Immature natural killer cell (primary cell): ENCODE data around the gene UBAC2. TPM values are rescaled to one million over a fixed set of nuclear protein-coding genes. Genes with fewer than 3 reads are reported as not detected.
A peak's percentile ranks its signal among the peaks of the same experiment; 100 is the strongest.

Experiments used
- DNase-seq, 3 donors: peaks; one replicate each; pipeline ENCODE4 v3.0.0; 2022; ENCODE audit warnings: mixed read lengths in 1 of 3
- H3K27ac Mint-ChIP-seq, 6 donors: one replicate each; pipeline ENCODE4 v1.8.0; 2020; ENCODE audit warnings: mixed read lengths in 6 of 6, mild to moderate bottlenecking in 5 of 6, inconsistent platforms in 4 of 6, moderate library complexity in 3 of 6
- H3K27me3 Mint-ChIP-seq, 3 donors: one replicate each; pipeline ENCODE4 v1.8.0; 2020 to 2021; ENCODE audit warnings: low read depth in 3 of 3, mild to moderate bottlenecking in 3 of 3, mixed read lengths in 3 of 3, moderate library complexity in 3 of 3, inconsistent platforms in 1 of 3
- H3K36me3 Mint-ChIP-seq, 3 donors: one replicate each; pipeline ENCODE4 v1.8.0; 2020; ENCODE audit warnings: mixed read lengths in 3 of 3, inconsistent platforms in 2 of 3, mild to moderate bottlenecking in 2 of 3
- H3K4me1 Mint-ChIP-seq, 2 donors: one replicate each; pipeline ENCODE4 v1.8.0; 2020; ENCODE audit warnings: inconsistent platforms in 2 of 2, mild to moderate bottlenecking in 2 of 2, mixed read lengths in 2 of 2, moderate library complexity in 1 of 2
- H3K4me3 Mint-ChIP-seq, 5 donors: one replicate each; pipeline ENCODE4 v1.8.0; 2020; ENCODE audit warnings: mild to moderate bottlenecking in 5 of 5, mixed read lengths in 5 of 5, inconsistent platforms in 3 of 5, moderate library complexity in 3 of 5
- H3K9me3 Mint-ChIP-seq, 6 donors: one replicate each; pipeline ENCODE4 v1.8.0; 2020; ENCODE audit warnings: mild to moderate bottlenecking in 6 of 6, mixed read lengths in 6 of 6, inconsistent platforms in 4 of 6, moderate library complexity in 3 of 6
- polyA plus RNA-seq, 3 donors: library from polyadenylated mRNA; unstranded; fragments of 300-500 nt; fragmentation: Illumina TruSeq; gene quantifications; one replicate each; pipeline ENCODE4 v1.2.3, GENCODE V29; 2021

UBAC2 gene
- polyA plus RNA-seq, 3 donors from 2014 or later: 114 to 130 (median 115) TPM

DNA sequence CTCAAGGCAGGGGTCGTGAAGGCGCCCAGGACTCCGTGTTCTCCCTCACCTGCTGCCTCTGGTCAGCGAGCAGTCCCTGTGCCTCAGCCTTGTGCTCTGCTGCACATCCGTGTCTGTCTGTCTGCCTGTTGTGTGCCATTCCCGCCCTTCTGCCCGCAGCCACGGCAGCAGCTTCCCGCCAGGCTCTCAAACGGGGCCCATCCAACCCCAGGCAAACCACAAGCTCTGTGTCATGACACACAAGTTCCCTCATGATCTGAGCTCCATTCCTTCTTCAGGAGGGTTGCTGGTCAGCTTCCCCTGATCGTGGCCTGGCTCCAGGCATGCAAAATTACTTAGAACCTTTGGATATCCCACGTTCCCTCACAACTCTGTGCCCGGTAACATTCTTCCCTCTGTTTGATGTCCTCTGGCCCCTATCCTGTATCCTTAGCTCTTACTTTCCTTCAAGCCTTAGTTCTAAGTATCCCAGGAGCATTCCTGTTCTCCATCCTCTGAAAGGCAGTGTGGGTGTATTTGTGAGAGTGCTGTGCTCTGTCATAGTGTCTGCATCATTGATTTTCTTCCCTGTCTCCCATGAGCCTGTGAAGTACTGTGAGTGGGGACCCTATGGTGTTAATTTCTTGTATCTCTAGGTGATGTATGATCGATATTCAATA is 103.3 kb downstream of the UBAC2 start:
- Mint-ChIP-seq H3K9me3 (no peaks in the 10 kb centered on the region), H3K4me1 (peaks cover 77 to 96% of the 10 kb centered on the region in 2 donors), H3K27me3 (peaks cover 2 to 5% (median 2%) of the 10 kb centered on the region in 3 donors), H3K27ac (peak overlapping the region; percentile 1 to 82 (median 74)), H3K36me3 (peaks cover 5 to 27% (median 11%) of the 10 kb centered on the region in 3 donors), H3K4me3 (peak overlapping the region; percentile 50 to 82 (median 68))
- no peak for DNase-seq

DNA sequence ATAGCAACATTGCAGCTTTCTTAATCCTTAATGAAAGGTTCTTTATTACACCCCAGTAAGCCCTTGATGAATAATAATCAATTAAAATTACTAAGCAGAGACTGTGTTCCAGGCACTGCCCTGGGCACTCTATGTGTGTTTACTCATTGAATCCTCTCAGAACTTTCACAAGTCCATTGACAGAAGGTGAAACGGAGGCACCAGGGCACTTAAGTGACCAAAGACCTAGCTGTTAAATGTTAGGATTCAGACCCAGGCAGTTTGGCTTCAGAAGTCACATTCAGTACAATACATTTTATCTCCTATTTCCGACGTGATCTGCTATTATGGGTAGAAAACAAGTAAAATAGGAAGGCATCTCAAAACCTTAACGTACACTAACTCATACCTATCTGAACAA is 103.9 kb downstream of the UBAC2 start:
- Mint-ChIP-seq H3K4me3 (peak overlapping the region; percentile 50 to 82 (median 68)), H3K36me3 (peaks cover 5 to 24% (median 8%) of the 10 kb centered on the region in 3 donors), H3K27ac (peak overlapping the region; percentile 65 to 82 (median 74)), H3K9me3 (no peaks in the 10 kb centered on the region), H3K4me1 (peaks cover 74 to 91% of the 10 kb centered on the region in 2 donors), H3K27me3 (peaks cover 0 to 2% (median 2%) of the 10 kb centered on the region in 3 donors)
- no peak for DNase-seq

DNA sequence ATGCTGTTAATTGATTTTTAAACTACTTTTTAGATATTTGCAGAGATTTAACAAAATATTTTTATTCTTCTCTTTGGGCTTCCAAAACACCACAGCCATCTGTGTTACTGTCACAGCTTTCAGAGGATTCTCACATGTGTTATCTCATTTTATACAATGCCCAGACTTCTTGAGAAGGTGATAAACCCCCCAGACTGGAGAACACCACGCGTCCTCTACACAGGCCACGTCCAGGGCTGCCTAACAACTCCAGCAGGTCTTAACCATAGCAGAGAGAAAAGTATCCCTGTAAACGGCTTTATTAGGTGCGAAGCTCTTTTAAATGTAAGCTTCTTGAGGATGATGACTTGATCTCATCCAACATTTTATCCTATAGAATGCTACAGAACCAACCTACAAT is 104.5 kb downstream of the UBAC2 start:
- H3K27me3 Mint-ChIP-seq: peaks cover 0 to 2% (median 2%) of the 10 kb centered on the region in 3 donors
- H3K4me3 Mint-ChIP-seq: peak overlapping the region; percentile 6 to 82 (median 60)
- H3K27ac Mint-ChIP-seq: peak overlapping the region in 4 of 6 donors; percentile 49 to 83 (median 60)
- DNase-seq: no peak
- H3K36me3 Mint-ChIP-seq: peaks cover 5 to 24% (median 8%) of the 10 kb centered on the region in 3 donors
- peaks cover 69 to 85% of the 10 kb centered on the region in 2 donors for H3K4me1 Mint-ChIP-seq
- H3K9me3 Mint-ChIP-seq: no peaks in the 10 kb centered on the region

DNA sequence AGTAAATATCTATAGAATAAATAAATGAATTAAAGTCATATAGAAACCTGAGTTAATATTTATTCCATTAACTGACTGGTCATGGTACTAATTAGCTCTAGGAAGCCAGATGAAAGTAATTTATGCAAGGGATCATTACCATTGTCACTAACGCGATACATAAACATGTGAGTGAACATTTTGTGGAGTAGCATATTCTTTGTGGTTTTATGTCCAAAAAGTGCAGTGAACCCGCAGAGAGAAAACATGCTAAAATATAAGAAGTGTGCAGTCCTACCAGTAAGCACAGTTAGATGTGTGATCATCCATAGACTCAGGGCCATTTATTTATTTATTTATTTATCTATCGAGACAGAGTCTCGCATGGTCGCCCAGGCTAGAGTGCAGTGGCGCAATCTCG is 104.9 kb downstream of the UBAC2 start:
- DNase-seq: no peak
- H3K36me3 Mint-ChIP-seq: peaks cover 5 to 21% (median 8%) of the 10 kb centered on the region in 3 donors
- H3K4me1 Mint-ChIP-seq: peaks cover 65 to 81% of the 10 kb centered on the region in 2 donors
- H3K9me3 Mint-ChIP-seq: no peaks in the 10 kb centered on the region
- H3K27ac Mint-ChIP-seq: peak overlapping the region in 4 of 6 donors; percentile 63 to 92 (median 74)
- peaks cover 0 to 2% (median 2%) of the 10 kb centered on the region in 3 donors for H3K27me3 Mint-ChIP-seq
- H3K4me3 Mint-ChIP-seq: peak overlapping the region; percentile 65 to 82 (median 78)

DNA sequence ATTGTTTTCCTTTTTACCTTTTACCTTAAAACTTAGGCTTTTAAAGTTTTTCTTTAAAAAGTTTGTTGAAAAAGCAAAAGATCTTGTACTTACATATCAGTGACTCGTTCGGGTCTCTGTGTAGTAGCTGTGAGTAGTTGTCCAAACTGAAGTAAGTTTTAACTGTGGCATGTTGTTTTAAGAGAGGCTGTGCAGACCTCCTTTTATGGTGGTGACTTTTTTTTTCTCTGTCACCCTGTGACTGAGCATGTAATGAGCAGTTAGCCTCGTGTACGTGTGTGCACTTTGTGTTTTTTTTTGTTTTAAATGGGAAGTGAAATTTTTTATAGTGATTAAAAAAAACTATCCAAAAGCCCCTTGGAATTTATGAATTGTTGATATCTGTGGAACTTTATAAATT is 106.6 kb downstream of the UBAC2 start, which contains the start of gene GPR183:
Gene GPR183 (minus strand): TSS at position 153 of the 400 bp plus-strand sequence. CDS start 11,254 bp downstream, outside the sequence.
- Mint-ChIP-seq H3K36me3 (peaks cover 5 to 23% (median 5%) of the 10 kb centered on the region in 3 donors), H3K4me1 (peaks cover 56 to 77% of the 10 kb centered on the region in 2 donors), H3K27me3 (peaks cover 0 to 2% (median 2%) of the 10 kb centered on the region in 3 donors), H3K9me3 (no peaks in the 10 kb centered on the region), H3K4me3 (peak within 1 kb of the TSS; percentile 71 to 82 (median 78)), H3K27ac (peak within 1 kb of the TSS; percentile 66 to 92 (median 82))
- peak in 2 of 3 donors; percentile 40 to 52 for DNase-seq

DNA sequence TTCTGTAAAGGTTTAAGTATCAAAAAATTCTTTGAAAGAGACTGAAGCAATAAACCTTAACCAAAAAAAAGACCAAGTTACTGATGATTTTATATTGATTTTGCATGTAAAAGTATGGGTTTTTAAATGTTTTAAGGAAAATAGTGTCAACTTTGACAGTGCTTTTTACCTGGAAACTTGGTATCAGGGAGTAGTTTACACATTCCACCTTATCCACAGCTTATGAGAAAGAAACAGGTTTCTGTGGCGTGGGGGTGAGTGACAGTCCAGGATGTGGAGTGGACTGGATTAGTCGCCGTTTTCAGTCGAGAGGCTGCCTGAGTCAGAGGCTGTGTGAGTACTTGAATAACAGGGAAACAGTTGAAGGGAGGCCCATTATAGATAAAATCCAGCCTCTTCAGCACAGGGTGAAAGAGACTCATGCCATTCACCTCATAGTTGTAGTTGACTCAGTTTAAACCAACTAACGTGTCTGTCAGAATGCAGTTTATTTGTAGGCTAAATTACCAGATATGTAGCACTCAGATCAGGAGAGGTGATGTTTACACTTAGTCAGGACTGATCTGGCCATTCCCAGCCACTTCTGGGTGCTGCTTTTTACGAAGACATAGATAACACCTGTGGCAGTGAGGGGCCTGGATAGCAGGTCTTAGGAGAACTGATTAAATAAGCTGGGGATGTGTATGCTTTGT is 107.1 kb downstream of the UBAC2 start:
- DNase-seq: peak in 1 of 3 donors; percentile 18
- H3K9me3 Mint-ChIP-seq: no peaks in the 10 kb centered on the region
- H3K27me3 Mint-ChIP-seq: peaks cover 0 to 2% (median 2%) of the 10 kb centered on the region in 3 donors
- peak overlapping the region; percentile 70 to 82 (median 78) for H3K4me3 Mint-ChIP-seq
- H3K36me3 Mint-ChIP-seq: peaks cover 5 to 23% (median 5%) of the 10 kb centered on the region in 3 donors
- H3K27ac Mint-ChIP-seq: peak overlapping the region; percentile 66 to 87 (median 80)
- peaks cover 55 to 77% of the 10 kb centered on the region in 2 donors for H3K4me1 Mint-ChIP-seq

DNA sequence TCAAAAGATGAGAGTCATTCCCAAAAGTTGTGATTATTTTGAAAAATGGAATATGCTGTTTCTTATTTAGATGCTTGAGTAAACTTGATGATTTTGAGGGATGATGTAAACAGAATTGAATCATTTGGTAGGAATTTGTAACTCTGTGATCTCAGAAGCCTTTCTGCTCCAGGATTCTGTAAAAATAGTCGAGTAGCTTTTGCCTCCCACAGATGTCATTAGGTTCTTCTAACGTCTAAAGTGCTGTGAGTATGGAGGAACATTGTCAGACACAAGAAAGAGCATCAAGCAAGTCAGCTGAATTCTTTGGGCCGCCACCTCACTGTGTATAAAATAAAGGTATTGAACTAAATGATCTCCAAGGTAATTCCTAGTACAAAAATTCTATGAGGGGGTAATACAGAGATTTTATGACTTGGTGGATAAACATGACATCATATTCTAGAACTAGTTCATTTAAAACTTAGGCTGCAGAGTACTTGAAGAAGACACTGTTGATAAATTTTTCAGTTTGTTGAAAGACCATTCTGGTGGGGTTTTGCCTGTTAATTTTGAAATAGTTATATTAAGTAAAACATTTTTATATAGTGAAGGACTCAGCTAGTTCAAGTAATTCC is 107.9 kb downstream of the UBAC2 start:
- Mint-ChIP-seq H3K4me3 (no peak overlapping the region), H3K27me3 (peaks cover 0 to 3% (median 2%) of the 10 kb centered on the region in 3 donors), H3K9me3 (no peaks in the 10 kb centered on the region), H3K27ac (peak overlapping the region in 3 of 6 donors; percentile 49 to 78 (median 70)), H3K4me1 (peaks cover 54 to 77% of the 10 kb centered on the region in 2 donors), H3K36me3 (peaks cover 5 to 21% (median 5%) of the 10 kb centered on the region in 3 donors)
- DNase-seq: no peak

DNA sequence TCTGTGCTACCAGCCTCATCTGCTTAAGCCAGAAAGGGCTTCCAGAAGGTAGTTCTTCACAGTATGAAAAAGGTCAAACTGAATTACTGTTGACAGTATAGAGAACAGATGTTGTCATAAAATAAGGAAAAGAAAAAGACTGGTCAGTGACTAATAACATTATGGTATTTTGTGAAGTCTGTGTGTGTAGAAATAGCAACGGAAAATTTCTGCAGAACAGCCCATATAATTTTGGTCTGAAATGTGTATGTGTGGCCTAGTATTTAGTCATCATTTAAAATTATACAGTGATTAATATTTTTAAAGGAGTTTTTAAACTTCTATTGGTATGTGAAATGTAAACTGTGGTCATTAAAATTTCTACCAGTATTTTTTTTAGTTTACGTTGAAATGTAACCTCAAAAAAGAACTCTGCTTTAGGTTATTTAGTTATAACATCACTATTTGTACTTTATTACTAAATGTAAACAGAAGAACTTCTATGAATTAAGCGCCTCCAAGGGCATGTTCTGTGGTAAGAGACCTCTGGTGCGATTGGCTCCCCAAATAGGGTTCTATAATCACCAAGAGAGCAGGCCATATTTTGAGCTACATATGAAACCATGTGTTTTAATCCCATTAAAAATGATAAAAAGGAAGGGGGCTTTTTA is 109.9 kb downstream of the UBAC2 start:
- DNase-seq: no peak
- peak overlapping the region in 1 of 6 donors; percentile 48 for H3K27ac Mint-ChIP-seq
- H3K9me3 Mint-ChIP-seq: no peaks in the 10 kb centered on the region
- peaks cover 0 to 3% (median 2%) of the 10 kb centered on the region in 3 donors for H3K27me3 Mint-ChIP-seq
- peaks cover 5 to 22% (median 5%) of the 10 kb centered on the region in 3 donors for H3K36me3 Mint-ChIP-seq
- H3K4me1 Mint-ChIP-seq: peaks cover 53 to 77% of the 10 kb centered on the region in 2 donors
- no peak overlapping the region for H3K4me3 Mint-ChIP-seq

DNA sequence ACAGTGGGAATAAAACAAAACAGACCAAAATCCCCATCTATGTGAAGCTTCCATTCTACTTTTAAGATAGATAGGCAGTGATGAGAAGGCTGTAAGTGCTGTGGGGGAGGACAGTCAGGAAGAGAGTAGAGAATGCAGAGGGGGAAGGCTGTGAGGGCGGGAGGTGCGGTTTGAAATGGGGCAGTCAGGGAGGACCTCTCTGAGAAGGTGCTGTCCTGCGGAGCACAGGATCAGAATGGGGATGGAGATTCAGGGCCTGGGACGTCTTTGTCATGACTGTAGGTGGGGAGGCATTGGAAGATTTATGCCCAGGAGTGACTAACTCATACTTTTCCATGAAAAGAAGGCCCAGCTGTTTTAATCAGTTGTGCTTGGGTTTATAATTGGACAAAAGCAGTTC is 110.5 kb downstream of the UBAC2 start:
- no peaks in the 10 kb centered on the region for H3K9me3 Mint-ChIP-seq
- no peak overlapping the region for H3K4me3 Mint-ChIP-seq

DNA sequence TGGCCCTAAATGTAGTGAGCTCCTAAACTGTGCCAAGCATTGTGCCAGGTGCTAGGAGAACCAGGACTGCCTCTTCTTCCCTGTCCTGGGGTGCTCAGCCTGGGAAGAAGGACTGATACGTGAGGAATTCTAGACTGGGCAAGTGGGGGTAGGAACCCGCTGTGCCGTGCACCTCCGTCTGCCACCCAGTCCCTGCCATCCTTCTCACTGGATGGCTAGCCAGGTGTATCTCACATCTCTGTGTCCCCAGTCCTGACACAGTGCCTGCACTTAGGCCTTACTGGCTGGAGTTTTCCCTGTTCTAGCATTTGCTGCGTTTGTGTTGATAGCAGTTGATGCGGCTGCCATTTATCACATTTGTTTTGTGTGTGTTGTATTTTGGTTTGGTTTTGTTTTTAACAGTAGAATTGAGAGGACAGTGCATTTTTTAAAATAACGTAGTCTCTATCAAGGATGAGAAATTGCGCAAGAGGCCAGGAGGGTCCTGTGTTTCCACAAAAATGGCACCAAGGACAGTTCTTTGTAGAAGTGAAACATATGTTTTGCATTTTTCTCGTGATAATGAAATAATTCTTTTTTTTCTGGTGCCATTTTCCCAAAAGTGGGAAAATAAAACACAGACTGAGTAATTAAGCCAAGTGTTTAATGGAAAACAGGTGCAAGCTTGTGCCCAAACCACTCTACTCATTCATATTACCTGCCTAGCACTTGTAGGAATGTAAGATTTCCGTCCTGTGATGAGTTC is 111.3 kb downstream of the UBAC2 start:
- no peak for DNase-seq
- peaks cover 45 to 73% of the 10 kb centered on the region in 2 donors for H3K4me1 Mint-ChIP-seq
- peaks cover 6 to 29% (median 12%) of the 10 kb centered on the region in 3 donors for H3K36me3 Mint-ChIP-seq
- no peaks in the 10 kb centered on the region for H3K9me3 Mint-ChIP-seq
- no peak overlapping the region for H3K4me3 Mint-ChIP-seq
- peaks cover 0 to 1% (median 0%) of the 10 kb centered on the region in 3 donors for H3K27me3 Mint-ChIP-seq
- H3K27ac Mint-ChIP-seq: peak overlapping the region in 2 of 6 donors; percentile 3 to 14

More for the DNA sequence above, 110.5 kb downstream of the UBAC2 start:
- Mint-ChIP-seq H3K36me3 (peaks cover 5 to 22% (median 5%) of the 10 kb centered on the region in 3 donors), H3K4me1 (peaks cover 49 to 73% of the 10 kb centered on the region in 2 donors), H3K27me3 (peaks cover 0 to 3% (median 0%) of the 10 kb centered on the region in 3 donors), H3K27ac (peak overlapping the region in 3 of 6 donors; percentile 31 to 62 (median 43))
- no peak for DNase-seq

DNA sequence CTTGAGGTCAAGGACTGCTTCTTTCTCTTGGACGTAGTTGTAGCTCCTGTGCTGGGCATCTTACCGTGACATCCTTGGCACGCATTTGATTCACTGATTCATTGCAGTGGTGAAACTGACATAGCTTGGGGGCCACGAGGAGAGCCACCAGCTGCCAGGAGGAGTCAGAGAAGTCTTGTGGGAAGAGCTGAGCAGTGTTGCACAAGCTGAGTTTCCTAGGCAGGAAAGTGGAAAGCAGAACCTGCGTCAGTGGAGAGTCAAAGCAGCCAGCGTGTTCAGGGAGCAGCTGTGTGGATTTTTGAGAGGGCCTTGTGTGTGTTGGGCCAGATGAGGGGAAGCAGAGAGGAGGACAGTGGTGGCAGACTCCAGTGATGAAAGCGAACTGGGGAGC is 111.8 kb downstream of the UBAC2 start:
- Mint-ChIP-seq H3K27me3 (peaks cover 0 to 1% (median 0%) of the 10 kb centered on the region in 3 donors), H3K4me1 (peaks cover 39 to 71% of the 10 kb centered on the region in 2 donors), H3K4me3 (peak overlapping the region in 1 of 5 donors; percentile 11), H3K36me3 (peaks cover 12 to 35% (median 16%) of the 10 kb centered on the region in 3 donors), H3K9me3 (no peaks in the 10 kb centered on the region), H3K27ac (peak overlapping the region in 5 of 6 donors; percentile 3 to 77 (median 60))
- DNase-seq: no peak

DNA sequence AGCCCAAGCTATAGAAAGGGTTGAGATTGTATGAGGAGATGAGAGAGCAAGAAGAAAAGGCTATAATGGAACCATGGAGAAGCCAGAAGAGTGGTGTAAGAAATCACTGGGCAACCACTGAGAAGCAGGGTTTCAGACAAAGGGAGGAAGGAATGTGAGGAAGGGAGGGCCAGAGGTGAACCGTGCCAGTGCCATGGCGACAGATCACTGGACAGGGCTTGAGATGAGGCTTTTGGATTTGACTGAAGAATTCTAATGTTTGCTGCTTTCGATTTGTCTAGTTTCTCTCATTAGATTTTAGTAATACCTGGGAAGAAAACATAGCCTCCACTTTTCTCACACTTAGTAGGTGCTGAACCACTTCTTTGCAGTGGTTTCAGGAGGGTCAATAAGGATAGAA is 112.8 kb downstream of the UBAC2 start:
- Mint-ChIP-seq H3K4me1 (peaks cover 29 to 61% of the 10 kb centered on the region in 2 donors), H3K27ac (peak overlapping the region; percentile 2 to 82 (median 9)), H3K27me3 (peaks cover 0 to 1% (median 0%) of the 10 kb centered on the region in 3 donors), H3K9me3 (no peaks in the 10 kb centered on the region), H3K4me3 (peak overlapping the region in 1 of 5 donors; percentile 2), H3K36me3 (peaks cover 10 to 31% (median 11%) of the 10 kb centered on the region in 3 donors)
- DNase-seq: no peak
